Natural killer cell (primary cell): Measurements from ENCODE around the gene LIN37. TPM values are rescaled to one million over a fixed set of nuclear protein-coding genes. Genes with fewer than 3 reads are reported as not detected.

Experiments
- ATAC-seq, 3 donors: fragments of 150-1000 bp in 2 of 3; fragments of 200-7000 bp in 1 of 3; cut with Tn5 transposase; 1 replicate in 1 of 3; 2 replicates in 2 of 3; pipeline ENCODE4 v1.10.0; 2021; ENCODE audit warnings: mild to moderate bottlenecking in 2 of 3, moderate library complexity in 2 of 3
- DNase-seq, 2 donors: peaks; one replicate each; pipeline versions ENCODE4 v3.0.0 to v3.0.0-alpha.2; 2013 to 2021; ENCODE audit warnings: mixed read lengths in 1 of 2
- H3K27ac ChIP-seq: one replicate; pipeline ENCODE4 v1.5.1; 2013; ENCODE audit warnings: mild to moderate bottlenecking, low read length
- H3K27me3 ChIP-seq: one replicate; pipeline ENCODE4 v1.6.1; 2013; ENCODE audit warnings: low read length; ENCODE audit not compliant: control insufficient read depth, insufficient read depth
- H3K36me3 ChIP-seq: one replicate; pipeline ENCODE4 v1.6.1; 2013; ENCODE audit warnings: low read length; ENCODE audit not compliant: control insufficient read depth, insufficient read depth
- H3K4me1 ChIP-seq: one replicate; pipeline ENCODE4 v1.6.1; 2013; ENCODE audit warnings: low read length; ENCODE audit not compliant: control insufficient read depth, insufficient read depth
- H3K4me3 ChIP-seq: one replicate; pipeline ENCODE4 v1.5.1; 2013; ENCODE audit warnings: low read length
- H3K9me3 ChIP-seq: one replicate; pipeline ENCODE4 v1.6.1; 2013; ENCODE audit warnings: low read length; ENCODE audit not compliant: control insufficient read depth, insufficient read depth
- H3K27ac Mint-ChIP-seq, 2 donors: one replicate each; pipeline ENCODE4 v1.8.0; 2022; ENCODE audit warnings: mild to moderate bottlenecking in 2 of 2, mixed read lengths in 2 of 2, moderate library complexity in 1 of 2
- H3K27me3 Mint-ChIP-seq, 2 donors: one replicate each; pipeline ENCODE4 v1.8.0; 2022; ENCODE audit warnings: low read depth in 2 of 2, mixed read lengths in 2 of 2
- H3K36me3 Mint-ChIP-seq: one replicate; pipeline ENCODE4 v1.8.0; 2022; ENCODE audit warnings: mixed read lengths
- H3K4me1 Mint-ChIP-seq, 2 donors: one replicate each; pipeline ENCODE4 v1.8.0; 2022; ENCODE audit warnings: mixed read lengths in 2 of 2
- H3K4me3 Mint-ChIP-seq: one replicate; pipeline ENCODE4 v1.8.0; 2022; ENCODE audit warnings: mild to moderate bottlenecking, moderate library complexity, mixed read lengths
- H3K9me3 Mint-ChIP-seq, 2 donors: one replicate each; pipeline ENCODE4 v1.8.0; 2022; ENCODE audit warnings: mixed read lengths in 2 of 2
- WGBS: methylation state at CpG from one replicate; pipeline ENCODE4 v1.1.7; 2013; ENCODE audit warnings: missing lambda C conversion rate; ENCODE audit not compliant: insufficient coverage; 5-methylcytosine and 5-hydroxymethylcytosine counted together
- intact Hi-C: fragments of 100-400 bp; cut with micrococcal nuclease; formaldehyde crosslinking; loops from one replicate; pipeline ENCODE4 v1.14.2; 2022
- total RNA-seq, 4 donors: library from RNA; stranded (reverse); fragments of 120-200 nt in 1 of 4; gene quantifications; one replicate each; pipeline versions ENCODE4 v1.2.3 to v1.2.4, GENCODE V29; 2013 to 2022
- TF ChIP-seq, protein P1 (sequence below): fragments of 200-600 bp; IDR thresholded peaks from one replicate; pipeline ENCODE4 v1.8.0; 2022; ENCODE audit warnings: antibody characterized with exemption

LIN37 gene
- total RNA-seq, 3 donors from 2014 or later (not counting 1 experiment from before 2014, with no cell fraction given): 16.7 to 22.1 (median 18.2) TPM

DNA sequence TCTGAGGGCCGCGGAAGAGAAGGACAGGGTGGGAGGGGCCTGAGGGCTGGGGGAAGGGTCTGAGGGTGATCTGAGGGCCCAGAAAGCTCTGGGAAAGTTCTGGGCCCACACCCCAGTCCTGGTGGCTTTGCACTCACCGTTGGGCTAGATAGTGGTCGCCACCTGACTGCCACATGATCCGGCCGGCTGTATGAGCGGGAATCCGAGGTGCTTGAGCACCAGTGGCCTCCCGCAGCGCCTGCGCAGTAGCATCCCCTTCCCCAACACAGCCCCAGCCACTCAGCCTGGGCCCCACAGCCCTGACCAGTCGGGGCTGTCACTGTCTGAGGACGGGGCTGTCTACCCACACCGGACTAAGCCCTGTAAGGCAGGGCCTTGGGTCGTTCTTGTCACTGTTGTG lies 49.3 kb downstream of the LIN37 start:
- Histone ChIP-seq H3K4me3 (no peak overlapping the region), H3K4me1 (peaks cover 9% of the 10 kb centered on the region), H3K27ac (no peak overlapping the region), H3K9me3 (no peaks in the 10 kb centered on the region), H3K27me3 (peaks cover 5% of the 10 kb centered on the region), H3K36me3 (no peaks in the 10 kb centered on the region)
- Mint-ChIP-seq H3K27ac (no peak overlapping the region), H3K27me3 (peaks cover 0 to 26% of the 10 kb centered on the region in 2 donors), H3K9me3 (no peaks in the 10 kb centered on the region), H3K4me1 (peaks cover 0 to 11% of the 10 kb centered on the region in 2 donors), H3K4me3 (no peak overlapping the region), H3K36me3 (no peaks in the 10 kb centered on the region)
- TF ChIP-seq, protein P1, sequence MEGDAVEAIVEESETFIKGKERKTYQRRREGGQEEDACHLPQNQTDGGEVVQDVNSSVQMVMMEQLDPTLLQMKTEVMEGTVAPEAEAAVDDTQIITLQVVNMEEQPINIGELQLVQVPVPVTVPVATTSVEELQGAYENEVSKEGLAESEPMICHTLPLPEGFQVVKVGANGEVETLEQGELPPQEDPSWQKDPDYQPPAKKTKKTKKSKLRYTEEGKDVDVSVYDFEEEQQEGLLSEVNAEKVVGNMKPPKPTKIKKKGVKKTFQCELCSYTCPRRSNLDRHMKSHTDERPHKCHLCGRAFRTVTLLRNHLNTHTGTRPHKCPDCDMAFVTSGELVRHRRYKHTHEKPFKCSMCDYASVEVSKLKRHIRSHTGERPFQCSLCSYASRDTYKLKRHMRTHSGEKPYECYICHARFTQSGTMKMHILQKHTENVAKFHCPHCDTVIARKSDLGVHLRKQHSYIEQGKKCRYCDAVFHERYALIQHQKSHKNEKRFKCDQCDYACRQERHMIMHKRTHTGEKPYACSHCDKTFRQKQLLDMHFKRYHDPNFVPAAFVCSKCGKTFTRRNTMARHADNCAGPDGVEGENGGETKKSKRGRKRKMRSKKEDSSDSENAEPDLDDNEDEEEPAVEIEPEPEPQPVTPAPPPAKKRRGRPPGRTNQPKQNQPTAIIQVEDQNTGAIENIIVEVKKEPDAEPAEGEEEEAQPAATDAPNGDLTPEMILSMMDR: no peak
- ATAC-seq: peak in 1 of 3 donors; percentile 48
- DNase-seq: no peak
- 10% methylated on average over 15 of the region's 15 CpGs for WGBS
- intact Hi-C loops: no loop called here

DNA sequence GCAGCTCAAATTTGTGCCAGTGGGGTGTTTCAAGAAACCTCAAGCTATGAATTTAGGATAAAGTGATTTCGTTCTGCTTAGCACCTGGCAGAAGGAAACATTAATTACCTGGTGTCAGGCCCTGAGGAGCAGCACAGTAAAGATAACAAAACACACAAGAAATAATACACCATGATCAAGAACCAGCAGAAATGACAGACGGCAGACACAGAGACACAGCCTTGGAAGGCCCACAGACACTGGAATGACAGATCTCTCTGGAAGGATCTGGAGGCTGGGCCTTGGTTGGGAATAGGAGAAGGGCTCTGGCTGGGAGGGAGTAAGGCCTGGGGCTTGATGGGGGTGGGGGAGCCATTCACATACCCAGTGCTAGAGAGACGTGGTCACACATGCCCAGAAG lies 53.5 kb downstream of the LIN37 start:
- Histone ChIP-seq H3K9me3 (no peaks in the 10 kb centered on the region), H3K4me1 (peaks cover 30% of the 10 kb centered on the region), H3K4me3 (no peak overlapping the region), H3K27ac (no peak overlapping the region), H3K36me3 (no peaks in the 10 kb centered on the region), H3K27me3 (peaks cover 2% of the 10 kb centered on the region)
- no peak for ATAC-seq
- no peaks in the 10 kb centered on the region for H3K36me3 Mint-ChIP-seq
- no peak overlapping the region for H3K27ac Mint-ChIP-seq
- peaks cover 18 to 28% of the 10 kb centered on the region in 2 donors for H3K4me1 Mint-ChIP-seq
- no peak for DNase-seq
- H3K4me3 Mint-ChIP-seq: no peak overlapping the region
- TF ChIP-seq, protein P1: no peak
- intact Hi-C loops: no loop called here
- WGBS: 84% methylated on average over 2 of the region's 3 CpGs
- no peaks in the 10 kb centered on the region for H3K9me3 Mint-ChIP-seq
- H3K27me3 Mint-ChIP-seq: peaks cover 0 to 14% of the 10 kb centered on the region in 2 donors

Other genes starting within 250 kb of the LIN37 start
- gene DMKN, start 234.9 kb upstream of the LIN37 start, total RNA-seq: 10 to 100 TPM; 10.7 to 15.3 (median 11.3) TPM
- not detected for gene SBSN, start 220.3 kb upstream of the LIN37 start, total RNA-seq
- not detected for gene GAPDHS, start 215.1 kb upstream of the LIN37 start, total RNA-seq
- 10 to 100 TPM; 30.6 to 37.9 (median 31.2) TPM for gene TMEM147, start 202.9 kb upstream of the LIN37 start, total RNA-seq
- not detected for gene ATP4A, start 184.9 kb upstream of the LIN37 start, total RNA-seq
- gene PMIS2, start 162.4 kb upstream of the LIN37 start, total RNA-seq: not detected
- gene HAUS5, start 135.8 kb upstream of the LIN37 start, total RNA-seq: 10 to 100 TPM; 17.5 to 26.4 (median 21.6) TPM
- gene RBM42, start 119.5 kb upstream of the LIN37 start, total RNA-seq: 10 to 100 TPM; 51.6 to 61.7 (median 58.2) TPM
- gene ETV2, start 106.8 kb upstream of the LIN37 start, total RNA-seq: 1 to 10 TPM in 1 of 3 donors, under 1 TPM in 2; 0.48 to 2.0 (median 0.87) TPM
- 100 to 1,000 TPM; 213 to 247 (median 215) TPM for gene COX6B1, start 100.3 kb upstream of the LIN37 start, total RNA-seq
- gene UPK1A, start 82.1 kb upstream of the LIN37 start, total RNA-seq: not detected
- gene ZBTB32, start 44.0 kb upstream of the LIN37 start, total RNA-seq: 1 to 10 TPM in 1 of 3 donors, under 1 TPM in 2; 0.27 to 1.8 (median 0.35) TPM
- gene KMT2B, start 30.6 kb upstream of the LIN37 start, total RNA-seq: 10 to 100 TPM; 60.8 to 70.9 (median 70.7) TPM
- 10 to 100 TPM; 57.7 to 75.6 (median 69.6) TPM for gene IGFLR1, start 6.1 kb upstream of the LIN37 start, total RNA-seq
- gene U2AF1L4, start 3.2 kb upstream of the LIN37 start, total RNA-seq: 10 to 100 TPM; 63.7 to 78.2 (median 73.0) TPM
- 10 to 100 TPM; 38.5 to 45.0 (median 41.0) TPM for gene PSENEN, start 2.9 kb upstream of the LIN37 start, total RNA-seq
- not detected for gene HSPB6, start 8.5 kb downstream of the LIN37 start, total RNA-seq
- 10 to 100 TPM; 33.1 to 40.2 (median 35.9) TPM for gene PROSER3, start 9.6 kb downstream of the LIN37 start, total RNA-seq
- gene ARHGAP33, start 27.0 kb downstream of the LIN37 start, total RNA-seq: 10 to 100 TPM; 34.4 to 39.3 (median 37.5) TPM
- gene PRODH2, start 64.3 kb downstream of the LIN37 start, total RNA-seq: not detected
- gene NPHS1, start 103.9 kb downstream of the LIN37 start, total RNA-seq: under 1 TPM in 1 of 3 donors, not detected in 2; 0.93 TPM
- gene KIRREL2, start 108.3 kb downstream of the LIN37 start, total RNA-seq: under 1 TPM in 1 of 3 donors, not detected in 2; 0.27 TPM
- not detected for gene APLP1, start 120.0 kb downstream of the LIN37 start, total RNA-seq
- 100 to 1,000 TPM in 2 of 3 donors, 10 to 100 TPM in 1; 90.1 to 220 (median 101) TPM for gene NFKBID, start 152.0 kb downstream of the LIN37 start, total RNA-seq
- gene HCST, start 154.0 kb downstream of the LIN37 start, total RNA-seq: 100 to 1,000 TPM; 281 to 307 (median 296) TPM
- 100 to 1,000 TPM; 439 to 494 (median 469) TPM for gene TYROBP, start 159.7 kb downstream of the LIN37 start, total RNA-seq
- 1 to 10 TPM; 2.6 to 9.3 (median 3.2) TPM for gene LRFN3, start 187.8 kb downstream of the LIN37 start, total RNA-seq
- gene SDHAF1, start 246.6 kb downstream of the LIN37 start, total RNA-seq: 10 to 100 TPM in 2 of 3 donors, 1 to 10 TPM in 1; 9.2 to 12.1 (median 10.5) TPM